ENCODE data around the gene LRRC59.
"Not testable (repeated sequence)": the region's sequence is repeated elsewhere in the genome, so short reads cannot be mapped to it uniquely, and the experiment has no call there.

Gene LRRC59

GRCh38 chr17:50407921-50408320, 10.6 kb upstream of the LRRC59 start:
- no peak for DNase-seq
- no peak overlapping the region for H3K4me3 ChIP-seq (ENCODE audit: low read length)
- H3K27ac ChIP-seq (ENCODE audit: low read depth, low read length) = no peak overlapping the region
- H2BK5ac ChIP-seq (ENCODE audit: low read length) = no peak overlapping the region
- H2BK120ac ChIP-seq (ENCODE audit: low read depth, low read length) = no peak overlapping the region
- no peak overlapping the region for H4K8ac ChIP-seq (ENCODE audit: low read depth, low read length)
- no peak overlapping the region for H3K4me2 ChIP-seq (ENCODE audit: low read length)
- H2BK15ac ChIP-seq (replicated peaks; ENCODE audit: low read depth) = no peak overlapping the region
- WGBS (ENCODE audit: extremely low coverage, insufficient coverage, low lambda C conversion rate) = no CpG with 5 or more reads among the region's 4 CpGs
- H3K23ac ChIP-seq (ENCODE audit: low read length) = no peak overlapping the region
- H2AK5ac ChIP-seq (ENCODE audit: low read length) = no peak overlapping the region
- H3K4ac ChIP-seq (ENCODE audit: low read depth, low read length) = no peak overlapping the region
- no peaks in the 10 kb centered on the region for H3K4me1 ChIP-seq (ENCODE audit: control insufficient read depth, low read depth, low read length)
- no peak overlapping the region for H4K5ac ChIP-seq (ENCODE audit: low read length)
- H3K79me1 ChIP-seq (ENCODE audit: low read length) = no peaks in the 10 kb centered on the region
- H3K79me2 ChIP-seq (ENCODE audit: control insufficient read depth, insufficient read depth, low read length) = no peaks in the 10 kb centered on the region
- H3K56ac ChIP-seq (ENCODE audit: low read length) = no peak overlapping the region
- no peak overlapping the region for H3K9ac ChIP-seq (ENCODE audit: low read length)
- no peaks in the 10 kb centered on the region for H3K27me3 ChIP-seq (ENCODE audit: insufficient read depth, low read length, poor library complexity)
- H3K36me3 ChIP-seq (ENCODE audit: control insufficient read depth, insufficient read depth, low read length) = no peaks in the 10 kb centered on the region
- no peak overlapping the region for H3K18ac ChIP-seq (ENCODE audit: low read length)

- no peak overlapping the region for H4K8ac ChIP-seq (ENCODE audit: low read depth, low read length)
- H3K79me1 ChIP-seq (ENCODE audit: low read length) = no peaks in the 10 kb centered on the region
- H3K4me1 ChIP-seq (ENCODE audit: control insufficient read depth, low read depth, low read length) = no peaks in the 10 kb centered on the region
- H3K27ac ChIP-seq (ENCODE audit: low read depth, low read length) = no peak overlapping the region
- H3K27me3 ChIP-seq (ENCODE audit: insufficient read depth, low read length, poor library complexity) = no peaks in the 10 kb centered on the region
- no peak overlapping the region for H2AK5ac ChIP-seq (ENCODE audit: low read length)
- no CpG with 5 or more reads among the region's 5 CpGs for WGBS (ENCODE audit: extremely low coverage, insufficient coverage, low lambda C conversion rate)
- no peak overlapping the region for H3K18ac ChIP-seq (ENCODE audit: low read length)
- H3K9ac ChIP-seq (ENCODE audit: low read length) = no peak overlapping the region
- no peak overlapping the region for H3K4ac ChIP-seq (ENCODE audit: low read depth, low read length)
- no peak overlapping the region for H2BK120ac ChIP-seq (ENCODE audit: low read depth, low read length)
- DNase-seq = no peak
- H2BK5ac ChIP-seq (ENCODE audit: low read length) = no peak overlapping the region
- H3K56ac ChIP-seq (ENCODE audit: low read length) = no peak overlapping the region
- H3K4me3 ChIP-seq (ENCODE audit: low read length) = no peak overlapping the region
- H4K5ac ChIP-seq (ENCODE audit: low read length) = no peak overlapping the region
- no peak overlapping the region for H3K4me2 ChIP-seq (ENCODE audit: low read length)
- no peak overlapping the region for H3K23ac ChIP-seq (ENCODE audit: low read length)
- no peaks in the 10 kb centered on the region for H3K36me3 ChIP-seq (ENCODE audit: control insufficient read depth, insufficient read depth, low read length)
- no peak overlapping the region for H2BK15ac ChIP-seq (replicated peaks; ENCODE audit: low read depth)
- H3K79me2 ChIP-seq (ENCODE audit: control insufficient read depth, insufficient read depth, low read length) = no peaks in the 10 kb centered on the region
Measured at GRCh38 chr17:50406578-50406977, 9.3 kb upstream of the LRRC59 start.

GRCh38 chr17:50405351-50405750, 8.0 kb upstream of the LRRC59 start:
- not testable (repeated sequence) for H3K79me2 ChIP-seq (ENCODE audit: control insufficient read depth, insufficient read depth, low read length); H3K23ac ChIP-seq (ENCODE audit: low read length); H3K27me3 ChIP-seq (ENCODE audit: insufficient read depth, low read length, poor library complexity); H3K36me3 ChIP-seq (ENCODE audit: control insufficient read depth, insufficient read depth, low read length); H3K9ac ChIP-seq (ENCODE audit: low read length); H3K56ac ChIP-seq (ENCODE audit: low read length); H3K27ac ChIP-seq (ENCODE audit: low read depth, low read length); H3K4ac ChIP-seq (ENCODE audit: low read depth, low read length); DNase-seq; H2BK120ac ChIP-seq (ENCODE audit: low read depth, low read length); H2AK5ac ChIP-seq (ENCODE audit: low read length); H2BK15ac ChIP-seq (replicated peaks; ENCODE audit: low read depth); H3K4me1 ChIP-seq (ENCODE audit: control insufficient read depth, low read depth, low read length); H4K8ac ChIP-seq (ENCODE audit: low read depth, low read length); H3K18ac ChIP-seq (ENCODE audit: low read length); H3K4me2 ChIP-seq (ENCODE audit: low read length); H3K4me3 ChIP-seq (ENCODE audit: low read length); H2BK5ac ChIP-seq (ENCODE audit: low read length); H4K5ac ChIP-seq (ENCODE audit: low read length); H3K79me1 ChIP-seq (ENCODE audit: low read length)
- no CpG with 5 or more reads among the region's 4 CpGs for WGBS (ENCODE audit: extremely low coverage, insufficient coverage, low lambda C conversion rate)

- not testable (repeated sequence) for H3K4me1 ChIP-seq (ENCODE audit: control insufficient read depth, low read depth, low read length); H2AK5ac ChIP-seq (ENCODE audit: low read length); H3K9ac ChIP-seq (ENCODE audit: low read length); H3K36me3 ChIP-seq (ENCODE audit: control insufficient read depth, insufficient read depth, low read length); H3K4me3 ChIP-seq (ENCODE audit: low read length); H3K23ac ChIP-seq (ENCODE audit: low read length); H2BK15ac ChIP-seq (replicated peaks; ENCODE audit: low read depth); H3K27ac ChIP-seq (ENCODE audit: low read depth, low read length); H2BK5ac ChIP-seq (ENCODE audit: low read length); H4K8ac ChIP-seq (ENCODE audit: low read depth, low read length); H3K4me2 ChIP-seq (ENCODE audit: low read length); H3K56ac ChIP-seq (ENCODE audit: low read length); H2BK120ac ChIP-seq (ENCODE audit: low read depth, low read length); H3K27me3 ChIP-seq (ENCODE audit: insufficient read depth, low read length, poor library complexity); H3K4ac ChIP-seq (ENCODE audit: low read depth, low read length); H4K5ac ChIP-seq (ENCODE audit: low read length); DNase-seq; H3K18ac ChIP-seq (ENCODE audit: low read length)
- Histone ChIP-seq H3K79me2 (ENCODE audit: control insufficient read depth, insufficient read depth, low read length) (peaks cover 23% of the 10 kb centered on the region), H3K79me1 (ENCODE audit: low read length) (peaks cover 18% of the 10 kb centered on the region)
- WGBS (ENCODE audit: extremely low coverage, insufficient coverage, low lambda C conversion rate) = no CpG with 5 or more reads among the region's 8 CpGs
Measured at GRCh38 chr17:50399591-50399990, 2.3 kb upstream of the LRRC59 start.

GRCh38 chr17:50398672-50399071, 1.3 kb upstream of the LRRC59 start:
- H2AK5ac ChIP-seq (ENCODE audit: low read length); H3K18ac ChIP-seq (ENCODE audit: low read length); H3K4me1 ChIP-seq (ENCODE audit: control insufficient read depth, low read depth, low read length); H4K8ac ChIP-seq (ENCODE audit: low read depth, low read length); DNase-seq; H2BK15ac ChIP-seq (replicated peaks; ENCODE audit: low read depth); H4K5ac ChIP-seq (ENCODE audit: low read length); H2BK5ac ChIP-seq (ENCODE audit: low read length); H3K27ac ChIP-seq (ENCODE audit: low read depth, low read length); H2BK120ac ChIP-seq (ENCODE audit: low read depth, low read length); H3K4ac ChIP-seq (ENCODE audit: low read depth, low read length); H3K9ac ChIP-seq (ENCODE audit: low read length); H3K4me3 ChIP-seq (ENCODE audit: low read length); H3K27me3 ChIP-seq (ENCODE audit: insufficient read depth, low read length, poor library complexity); H3K4me2 ChIP-seq (ENCODE audit: low read length); H3K36me3 ChIP-seq (ENCODE audit: control insufficient read depth, insufficient read depth, low read length); H3K56ac ChIP-seq (ENCODE audit: low read length); H3K23ac ChIP-seq (ENCODE audit: low read length): not testable (repeated sequence)
- H3K79me1 ChIP-seq (ENCODE audit: low read length) = peaks cover 24% of the 10 kb centered on the region
- no CpG with 5 or more reads among the region's 3 CpGs for WGBS (ENCODE audit: extremely low coverage, insufficient coverage, low lambda C conversion rate)
- peaks cover 25% of the 10 kb centered on the region for H3K79me2 ChIP-seq (ENCODE audit: control insufficient read depth, insufficient read depth, low read length)

- H3K27ac ChIP-seq (ENCODE audit: low read depth, low read length) = no peak overlapping the region
- H2AK5ac ChIP-seq (ENCODE audit: low read length) = no peak overlapping the region
- no peaks in the 10 kb centered on the region for H3K27me3 ChIP-seq (ENCODE audit: insufficient read depth, low read length, poor library complexity)
- peak overlapping the region; percentile 84 for H4K5ac ChIP-seq (ENCODE audit: low read length)
- H3K36me3 ChIP-seq (ENCODE audit: control insufficient read depth, insufficient read depth, low read length) = peaks cover 14% of the 10 kb centered on the region
- no peak overlapping the region for H3K4me3 ChIP-seq (ENCODE audit: low read length)
- H2BK120ac ChIP-seq (ENCODE audit: low read depth, low read length) = no peak overlapping the region
- H2BK5ac ChIP-seq (ENCODE audit: low read length) = no peak overlapping the region
- H3K18ac ChIP-seq (ENCODE audit: low read length) = peak overlapping the region; percentile 15
- H3K56ac ChIP-seq (ENCODE audit: low read length) = peak overlapping the region; percentile 92
- H3K9ac ChIP-seq (ENCODE audit: low read length) = peak overlapping the region; percentile 79
- H3K4ac ChIP-seq (ENCODE audit: low read depth, low read length) = no peak overlapping the region
- H3K79me2 ChIP-seq (ENCODE audit: control insufficient read depth, insufficient read depth, low read length) = peaks cover 25% of the 10 kb centered on the region
- no peak overlapping the region for H3K23ac ChIP-seq (ENCODE audit: low read length)
- WGBS (ENCODE audit: extremely low coverage, insufficient coverage, low lambda C conversion rate) = no CpG with 5 or more reads among the region's 9 CpGs
- peaks cover 5% of the 10 kb centered on the region for H3K4me1 ChIP-seq (ENCODE audit: control insufficient read depth, low read depth, low read length)
- H3K4me2 ChIP-seq (ENCODE audit: low read length) = peak overlapping the region; percentile 87
- peak; percentile 37 for DNase-seq
- H3K79me1 ChIP-seq (ENCODE audit: low read length) = peaks cover 26% of the 10 kb centered on the region
- no peak overlapping the region for H4K8ac ChIP-seq (ENCODE audit: low read depth, low read length)
- H2BK15ac ChIP-seq (replicated peaks; ENCODE audit: low read depth) = no peak overlapping the region
Measured at GRCh38 chr17:50397919-50398285, 579 bp upstream of the LRRC59 start.

Data from mesendoderm (in vitro differentiated cells).